ENCODE measurements around the gene NLRP6.
"Not testable (repeated sequence)": the region's sequence is repeated elsewhere in the genome, so short reads cannot be mapped to it uniquely, and the experiment has no call there.

Gene NLRP6

DNA sequence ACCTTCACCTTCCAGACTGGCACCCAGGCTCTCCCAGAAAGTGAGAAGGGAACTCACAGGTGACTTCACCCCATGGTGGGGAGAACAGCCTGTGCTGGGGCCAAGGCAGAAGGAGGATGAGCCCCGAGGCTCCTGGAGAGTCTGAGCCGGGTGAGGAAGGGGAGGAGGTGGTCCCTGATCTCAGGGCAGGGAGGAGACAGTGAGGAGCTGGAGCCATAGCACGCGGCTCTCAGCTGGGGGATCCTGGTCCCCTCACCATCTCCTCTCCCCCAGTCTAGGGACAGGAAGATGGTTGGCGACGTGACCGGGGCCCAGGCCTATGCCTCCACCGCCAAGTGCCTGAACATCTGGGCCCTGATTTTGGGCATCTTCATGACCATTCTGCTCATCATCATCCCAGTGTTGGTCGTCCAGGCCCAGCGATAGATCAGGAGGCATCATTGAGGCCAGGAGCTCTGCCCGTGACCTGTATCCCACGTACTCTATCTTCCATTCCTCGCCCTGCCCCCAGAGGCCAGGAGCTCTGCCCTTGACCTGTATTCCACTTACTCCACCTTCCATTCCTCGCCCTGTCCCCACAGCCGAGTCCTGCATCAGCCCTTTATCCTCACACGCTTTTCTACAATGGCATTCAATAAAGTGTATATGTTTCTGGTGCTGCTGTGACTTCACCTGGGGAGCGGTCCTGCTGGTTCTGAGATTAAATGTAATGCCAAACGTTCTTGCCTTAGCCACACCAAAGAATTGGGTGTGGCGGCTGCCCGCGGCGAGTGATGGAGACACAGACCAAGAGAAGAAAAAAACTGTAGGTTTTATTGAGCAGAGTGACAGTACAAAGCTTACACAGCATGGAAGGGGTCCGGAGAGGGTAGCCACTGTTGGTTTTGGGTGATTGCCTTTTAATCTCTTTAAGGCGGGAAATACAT lies 30.8 kb downstream of the NLRP6 start:
- DNase-seq (ENCODE audit: low read depth), result not testable (repeated sequence)

DNA sequence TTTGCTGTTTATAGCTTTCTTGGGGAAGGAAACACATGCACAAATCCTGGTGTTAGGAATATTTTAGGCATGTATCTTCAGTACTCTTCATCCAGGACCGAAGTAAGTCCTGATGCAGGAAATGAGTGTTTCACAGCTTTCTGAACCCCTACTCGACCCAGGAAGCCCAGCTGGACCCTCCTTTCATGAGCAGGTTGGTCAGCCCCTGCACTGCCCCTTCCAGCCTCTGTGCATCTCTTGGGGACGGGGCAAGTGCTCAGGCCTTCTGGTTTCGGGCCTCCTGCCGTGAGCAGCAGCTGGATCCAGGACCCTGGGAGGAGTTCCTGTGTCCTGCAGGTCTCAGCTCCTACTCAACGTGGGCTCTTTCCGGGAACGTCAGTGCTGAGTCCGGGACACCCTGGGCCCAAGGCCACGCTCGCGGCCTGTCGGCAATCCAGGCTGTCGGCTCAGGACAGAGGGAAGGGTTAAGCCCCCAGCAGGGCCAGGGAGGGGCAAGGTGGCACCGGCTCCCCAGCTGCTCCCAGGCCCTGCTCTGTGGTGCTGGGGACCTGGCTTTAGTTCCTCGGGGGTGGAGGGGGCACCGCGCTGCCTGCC lies 31.9 kb downstream of the NLRP6 start:
- not testable (repeated sequence) for DNase-seq (ENCODE audit: low read depth)

DNA sequence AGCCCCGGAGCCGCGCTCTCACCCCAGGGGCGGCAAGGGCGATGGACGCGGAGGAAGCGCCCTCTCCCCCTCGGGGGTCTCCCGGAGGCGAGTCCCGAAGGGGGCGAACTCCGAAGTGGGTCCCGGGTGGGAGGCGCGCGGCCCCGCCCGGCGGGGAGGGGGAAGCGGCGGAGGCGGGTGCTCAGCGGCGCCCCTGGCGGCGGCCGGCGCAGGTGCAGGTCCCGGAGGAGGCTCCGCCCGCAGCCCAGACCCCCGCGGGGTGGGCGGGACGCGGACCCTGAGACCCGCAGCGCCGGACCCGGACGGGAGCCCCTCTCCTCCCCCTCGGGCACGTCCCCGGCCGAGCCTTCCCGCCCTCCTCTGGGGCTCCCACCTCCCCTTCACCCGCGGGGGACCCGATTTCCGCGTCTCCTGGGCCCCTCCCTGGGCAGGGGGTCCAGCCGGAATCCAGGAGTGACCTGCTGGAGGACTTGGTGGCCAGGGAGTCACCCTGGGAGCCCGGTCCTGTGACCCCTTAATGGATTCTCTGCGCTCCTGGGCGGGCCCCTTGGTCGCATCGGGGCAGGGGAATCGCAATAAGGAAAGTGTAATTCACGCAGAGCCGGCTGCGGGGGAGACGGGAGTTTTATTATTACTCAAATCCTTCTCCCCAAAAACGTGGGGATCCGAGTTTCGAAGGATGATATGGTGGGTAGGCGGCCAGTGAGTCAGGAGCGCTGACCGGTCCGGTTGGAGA lies 33.0 kb downstream of the NLRP6 start:
- DNase-seq (ENCODE audit: low read depth), result not testable (repeated sequence)

DNA sequence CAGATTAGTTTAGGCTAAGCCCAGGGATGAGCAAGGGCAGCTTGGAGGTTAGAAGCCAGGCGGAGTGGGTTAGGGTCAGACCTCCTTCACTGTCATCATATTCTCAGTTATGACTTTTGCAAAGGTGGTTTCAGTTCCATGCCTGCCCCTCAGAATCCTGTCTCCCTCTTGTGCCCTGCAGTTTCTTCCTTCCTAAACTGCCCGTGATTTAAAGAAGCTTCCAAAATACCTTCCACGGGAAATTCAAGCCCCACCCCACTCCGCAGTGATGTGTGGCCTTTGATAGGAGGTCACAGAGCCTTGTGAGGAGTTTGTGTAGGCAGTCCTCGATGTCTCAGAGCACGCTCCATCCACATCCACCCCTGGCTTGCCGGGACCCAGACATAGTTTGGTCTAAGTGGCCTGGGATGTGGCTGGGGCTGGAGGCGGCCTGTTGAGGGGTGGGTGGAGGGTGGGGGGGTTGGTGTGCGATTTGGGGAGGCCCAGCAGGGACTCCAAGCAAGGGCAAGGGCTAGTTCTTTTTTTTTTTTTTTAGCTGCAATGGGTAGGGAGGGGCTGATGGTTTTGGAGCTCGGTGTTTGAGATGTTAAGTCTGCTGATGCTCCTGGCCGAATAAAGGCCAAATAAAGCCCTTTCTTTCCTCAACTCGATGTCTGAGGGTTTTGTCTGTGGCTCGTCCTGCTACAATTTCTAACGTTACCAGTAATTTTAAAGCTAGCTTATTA lies 34.0 kb downstream of the NLRP6 start:
- DNase-seq (ENCODE audit: low read depth), result no peak

DNA sequence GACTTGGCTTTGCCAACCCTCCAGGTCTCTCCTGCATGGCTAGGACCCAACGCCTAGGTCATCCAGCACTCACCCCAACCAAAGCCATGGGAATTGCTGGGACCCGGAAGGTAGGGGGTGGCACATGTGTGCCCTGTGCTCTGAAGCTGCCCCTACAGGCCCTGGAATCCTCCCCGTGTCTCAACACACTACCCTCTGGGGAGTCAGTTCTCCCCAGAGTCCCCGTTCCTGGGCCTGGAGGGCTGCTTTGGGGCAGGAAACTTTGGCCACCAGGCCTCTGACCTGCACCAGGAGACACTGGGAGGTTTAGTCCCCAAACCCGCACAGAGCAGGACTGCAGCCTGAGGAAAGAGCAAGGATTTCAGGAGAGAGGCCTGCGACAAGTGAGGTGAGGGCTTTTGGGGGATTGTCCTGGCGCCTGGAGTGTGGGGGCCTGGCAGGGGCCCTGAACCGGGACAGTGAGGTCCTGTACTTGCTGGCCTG lies 35.1 kb downstream of the NLRP6 start:
- DNase-seq (ENCODE audit: low read depth), result no peak

DNA sequence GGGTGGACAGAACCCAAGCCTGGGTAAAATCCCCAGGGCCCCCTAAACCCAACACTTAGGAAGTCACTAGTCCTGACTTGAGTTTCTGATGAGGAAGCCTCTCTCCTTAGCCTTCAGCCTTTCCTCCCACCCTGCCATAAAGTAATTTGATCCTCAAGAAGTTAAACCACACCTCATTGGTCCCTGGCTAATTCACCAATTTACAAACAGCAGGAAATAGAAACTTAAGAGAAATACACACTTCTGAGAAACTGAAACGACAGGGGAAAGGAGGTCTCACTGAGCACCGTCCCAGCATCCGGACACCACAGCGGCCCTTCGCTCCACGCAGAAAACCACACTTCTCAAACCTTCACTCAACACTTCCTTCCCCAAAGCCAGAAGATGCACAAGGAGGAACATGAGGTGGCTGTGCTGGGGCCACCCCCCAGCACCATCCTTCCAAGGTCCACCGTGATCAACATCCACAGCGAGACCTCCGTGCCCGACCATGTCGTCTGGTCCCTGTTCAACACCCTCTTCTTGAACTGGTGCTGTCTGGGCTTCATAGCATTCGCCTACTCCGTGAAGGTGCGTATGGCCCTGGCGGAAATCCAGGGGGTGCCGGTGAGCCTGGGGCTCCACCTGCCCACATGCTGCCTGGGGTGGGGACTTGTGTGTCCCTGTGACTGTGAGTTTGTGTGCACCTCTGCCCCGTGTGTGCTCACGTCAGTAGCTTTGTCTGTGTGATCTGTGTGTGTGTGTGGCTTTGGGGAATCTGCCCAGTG lies 35.8 kb downstream of the NLRP6 start, which contains the start of gene IFITM1:
IFITM1 (plus strand) TSS at position 254 of the 767 bp plus-strand sequence; CDS start at position 385, 131 bp downstream.
- no peak for DNase-seq (ENCODE audit: low read depth)

DNA sequence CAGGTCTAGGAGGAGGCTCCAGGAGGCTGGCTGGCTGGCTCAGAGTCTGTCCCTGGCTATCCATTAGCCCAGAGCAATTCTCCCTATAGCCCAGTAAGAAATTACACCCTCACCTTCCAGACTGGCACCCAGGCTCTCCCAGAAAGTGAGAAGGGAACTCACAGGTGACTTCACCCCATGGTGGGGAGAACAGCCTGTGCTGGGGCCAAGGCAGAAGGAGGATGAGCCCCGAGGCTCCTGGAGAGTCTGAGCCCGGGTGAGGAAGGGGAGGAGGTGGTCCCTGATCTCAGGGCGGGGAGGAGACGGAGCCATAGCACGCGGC lies 36.3 kb downstream of the NLRP6 start:
- DNase-seq (ENCODE audit: low read depth), result not testable (repeated sequence)

DNA sequence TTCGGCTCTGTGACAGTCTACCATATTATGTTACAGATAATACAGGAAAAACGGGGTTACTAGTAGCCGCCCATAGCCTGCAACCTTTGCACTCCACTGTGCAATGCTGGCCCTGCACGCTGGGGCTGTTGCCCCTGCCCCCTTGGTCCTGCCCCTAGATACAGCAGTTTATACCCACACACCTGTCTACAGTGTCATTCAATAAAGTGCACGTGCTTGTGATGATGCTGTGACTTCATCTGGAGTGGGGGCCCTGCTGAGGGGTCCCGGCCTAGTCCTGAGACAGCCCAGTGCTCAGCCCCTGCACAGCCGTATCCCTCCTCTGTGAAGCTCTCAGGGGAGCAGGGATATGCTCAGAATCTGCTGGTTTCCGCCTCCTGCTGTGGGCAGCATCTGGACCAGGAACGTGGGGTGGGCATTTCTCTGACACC lies 36.9 kb downstream of the NLRP6 start:
- DNase-seq (ENCODE audit: low read depth), result no peak

DNA sequence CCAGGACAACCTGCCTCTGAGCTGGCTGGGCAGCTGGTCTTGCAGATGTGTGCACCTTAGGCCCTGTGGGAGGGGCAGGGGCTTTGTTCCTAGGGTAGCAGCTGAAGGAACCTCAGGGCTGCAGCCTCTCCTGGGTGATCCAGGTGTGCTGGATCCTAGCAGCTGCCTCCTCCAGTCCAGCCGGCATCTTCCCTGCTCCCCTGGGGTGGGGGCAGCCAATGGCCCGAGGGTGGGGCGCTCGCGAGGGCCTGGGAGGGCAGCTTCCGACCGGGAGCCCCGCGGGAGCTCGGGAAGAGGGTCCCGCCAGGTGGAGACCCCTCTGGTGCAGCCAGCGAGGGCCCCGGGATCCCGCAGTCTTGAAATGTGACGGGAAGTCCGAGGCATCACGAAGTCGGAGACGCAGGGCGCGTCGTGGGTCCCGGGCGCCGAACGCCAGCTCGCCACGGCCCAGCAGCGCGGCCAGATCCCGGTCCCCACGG lies 37.3 kb downstream of the NLRP6 start:
- no peak for DNase-seq (ENCODE audit: low read depth)

DNA sequence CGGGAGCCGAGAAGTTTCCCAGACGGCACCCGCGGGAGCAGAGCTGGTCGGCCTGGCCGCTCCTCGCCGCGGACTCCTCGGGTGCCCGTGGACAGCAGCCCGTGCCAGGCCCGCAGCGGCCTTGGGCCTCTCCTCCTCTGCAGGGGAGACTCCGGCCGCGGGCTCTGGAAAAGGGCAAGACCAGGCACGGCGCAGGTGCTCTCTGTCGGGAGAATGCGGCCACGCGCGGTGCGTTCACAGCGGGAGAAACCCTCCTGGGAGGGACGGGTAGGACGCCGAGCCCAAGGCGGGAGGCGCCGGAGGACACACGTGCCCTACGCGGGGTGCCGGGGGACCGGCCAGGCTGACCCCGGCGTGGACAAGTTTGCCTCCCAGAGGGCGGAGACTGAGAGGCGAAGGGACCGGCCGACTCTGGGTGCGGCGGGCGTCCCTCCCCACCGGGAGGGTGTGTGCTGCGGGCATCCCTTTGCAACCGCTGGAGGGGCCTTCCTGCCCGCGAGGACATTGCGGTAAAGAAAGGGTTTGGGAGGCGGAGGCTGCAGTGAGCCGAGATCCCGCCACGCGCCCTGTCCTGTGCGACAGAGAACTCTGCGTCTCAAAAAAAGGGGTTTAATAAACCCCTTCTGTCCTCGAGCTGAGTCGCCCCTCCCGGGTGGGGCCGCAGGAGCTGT lies 38.0 kb downstream of the NLRP6 start:
- DNase-seq (ENCODE audit: low read depth), result no peak

DNA sequence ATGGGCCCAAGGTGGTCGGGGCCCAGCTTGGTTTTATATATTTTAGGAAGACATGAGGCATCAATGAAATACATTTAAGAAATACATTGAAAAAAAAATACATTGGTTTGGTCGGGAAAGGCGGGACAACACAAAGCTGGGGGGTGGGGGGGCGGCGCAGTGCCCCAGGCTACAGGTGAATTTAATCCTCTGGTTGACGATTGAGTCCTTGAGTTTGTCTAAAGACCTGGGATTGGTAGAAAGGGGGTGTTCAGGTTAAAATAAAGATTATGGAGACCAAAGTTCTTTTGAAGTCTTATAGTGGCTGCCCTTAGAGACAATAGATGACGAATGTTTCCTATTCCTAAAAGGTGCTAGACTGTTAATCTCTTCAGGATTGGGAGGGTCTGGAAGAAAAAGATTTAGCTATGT lies 38.7 kb downstream of the NLRP6 start:
- DNase-seq (ENCODE audit: low read depth), result no peak

DNA sequence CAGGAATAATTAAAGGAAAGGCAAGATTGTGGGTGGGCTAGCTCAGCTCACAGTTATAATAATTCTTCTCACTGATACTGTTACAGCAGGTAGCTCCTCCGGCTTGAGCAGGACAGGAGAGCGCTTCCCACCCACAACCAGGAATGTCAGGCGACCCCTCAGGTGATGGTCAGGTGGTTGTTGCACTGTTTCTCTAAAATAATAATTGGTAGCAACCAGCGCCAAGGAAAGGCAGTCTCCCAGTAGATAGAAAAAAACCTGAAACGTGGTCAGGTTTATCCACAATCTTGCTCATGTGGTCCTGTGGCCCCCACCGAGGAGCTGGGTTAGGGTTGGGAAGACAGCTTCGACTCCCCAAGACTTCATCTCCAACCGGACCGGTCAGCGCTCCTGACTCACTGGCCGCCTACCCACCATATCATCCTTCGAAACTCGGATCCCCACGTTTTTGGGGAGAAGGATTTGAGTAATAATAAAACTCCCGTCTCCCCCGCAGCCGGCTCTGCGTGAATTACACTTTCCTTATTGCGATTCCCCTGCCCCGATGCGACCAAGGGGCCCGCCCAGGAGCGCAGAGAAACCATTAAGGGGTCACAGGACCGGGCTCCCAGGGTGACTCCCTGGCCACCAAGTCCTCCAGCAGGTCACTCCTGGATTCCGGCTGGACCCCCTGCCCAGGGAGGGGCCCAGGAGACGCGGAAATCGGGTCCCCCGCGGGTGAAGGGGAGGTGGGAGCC lies 39.6 kb downstream of the NLRP6 start:
- DNase-seq (ENCODE audit: low read depth), result not testable (repeated sequence)

DNA sequence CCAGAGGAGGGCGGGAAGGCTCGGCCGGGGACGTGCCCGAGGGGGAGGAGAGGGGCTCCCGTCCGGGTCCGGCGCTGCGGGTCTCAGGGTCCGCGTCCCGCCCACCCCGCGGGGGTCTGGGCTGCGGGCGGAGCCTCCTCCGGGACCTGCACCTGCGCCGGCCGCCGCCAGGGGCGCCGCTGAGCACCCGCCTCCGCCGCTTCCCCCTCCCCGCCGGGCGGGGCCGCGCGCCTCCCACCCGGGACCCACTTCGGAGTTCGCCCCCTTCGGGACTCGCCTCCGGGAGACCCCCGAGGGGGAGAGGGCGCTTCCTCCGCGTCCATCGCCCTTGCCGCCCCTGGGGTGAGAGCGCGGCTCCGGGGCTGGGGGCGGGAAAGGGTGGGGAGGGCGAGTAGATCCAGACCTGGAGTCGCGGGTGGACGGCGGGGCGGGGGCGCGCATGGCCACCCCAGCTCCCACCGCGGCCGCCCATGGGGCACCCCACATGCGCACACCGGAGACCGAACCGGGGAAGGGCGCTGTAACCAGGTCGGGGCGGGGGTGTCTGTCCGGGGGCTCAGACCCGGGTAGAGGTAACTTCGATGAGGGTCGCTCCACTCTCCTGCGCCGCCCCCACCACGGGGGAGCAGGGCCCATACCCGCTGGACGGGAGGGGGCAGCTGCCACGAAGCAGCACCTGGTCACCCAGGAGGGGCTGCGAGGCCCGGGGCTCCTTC lies 40.4 kb downstream of the NLRP6 start:
- not testable (repeated sequence) for DNase-seq (ENCODE audit: low read depth)

DNA sequence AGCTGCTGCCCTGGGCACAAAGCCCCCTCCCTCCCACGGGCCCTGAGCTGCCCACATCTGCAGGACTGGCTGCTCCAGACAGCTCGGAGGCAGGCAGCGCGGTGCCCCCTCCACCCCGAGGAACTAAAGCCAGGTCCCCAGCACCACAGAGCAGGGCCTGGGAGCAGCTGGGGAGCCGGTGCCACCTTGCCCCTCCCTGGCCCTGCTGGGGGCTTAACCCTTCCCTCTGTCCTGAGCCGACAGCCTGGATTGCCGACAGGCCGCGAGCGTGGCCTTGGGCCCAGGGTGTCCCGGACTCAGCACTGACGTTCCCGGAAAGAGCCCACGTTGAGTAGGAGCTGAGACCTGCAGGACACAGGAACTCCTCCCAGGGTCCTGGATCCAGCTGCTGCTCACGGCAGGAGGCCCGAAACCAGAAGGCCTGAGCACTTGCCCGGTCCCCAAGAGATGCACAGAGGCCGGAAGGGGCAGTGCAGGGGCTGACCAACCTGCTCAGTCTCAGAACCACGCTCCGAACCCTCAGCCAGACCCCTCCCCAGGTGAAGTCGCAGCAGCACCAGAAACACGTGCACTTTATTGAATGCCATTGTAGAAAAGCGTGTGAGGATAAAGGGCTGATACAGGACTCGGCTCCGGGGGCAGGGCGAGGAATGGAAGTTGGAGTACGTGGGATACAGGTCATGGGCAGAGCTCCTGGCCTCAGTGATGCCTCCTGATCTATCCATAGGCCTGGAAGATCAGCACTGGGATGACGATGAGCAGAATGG lies 41.1 kb downstream of the NLRP6 start:
- not testable (repeated sequence) for DNase-seq (ENCODE audit: low read depth)

DNA sequence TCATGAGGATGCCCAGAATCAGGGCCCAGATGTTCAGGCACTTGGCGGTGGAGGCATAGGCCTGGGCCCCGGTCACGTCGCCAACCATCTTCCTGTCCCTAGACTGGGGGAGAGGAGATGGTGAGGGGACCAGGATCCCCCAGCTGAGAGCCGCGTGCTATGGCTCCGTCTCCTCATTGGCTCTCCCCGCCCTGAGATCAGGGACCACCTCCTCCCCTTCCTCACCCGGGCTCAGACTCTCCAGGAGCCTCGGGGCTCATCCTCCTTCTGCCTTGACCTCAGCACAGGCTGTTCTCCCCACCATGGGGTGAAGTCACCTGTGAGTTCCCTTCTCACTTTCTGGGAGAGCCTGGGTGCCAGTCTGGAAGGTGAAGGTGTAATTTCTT lies 41.7 kb downstream of the NLRP6 start:
- DNase-seq (ENCODE audit: low read depth), result not testable (repeated sequence)

DNA sequence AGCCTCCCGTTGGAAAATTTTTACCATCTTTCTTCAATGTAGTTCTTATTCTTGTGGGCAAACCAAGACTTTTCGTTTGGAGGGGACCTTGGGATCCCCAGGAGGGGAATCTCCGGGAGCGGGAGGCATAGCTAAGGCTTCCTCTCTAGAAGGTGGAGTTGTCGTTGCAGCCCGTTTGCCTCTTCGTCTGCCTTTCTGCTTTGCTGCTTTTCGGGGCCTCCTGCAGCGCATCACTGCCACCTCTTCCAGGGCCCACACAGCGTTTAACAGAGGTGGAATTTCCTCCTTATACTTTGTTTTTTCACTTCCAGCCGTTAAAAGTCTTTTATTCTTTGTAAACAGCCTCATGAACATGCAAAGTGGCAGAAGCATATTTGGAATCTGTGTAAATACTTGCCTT lies 45.9 kb downstream of the NLRP6 start:
- no peak for DNase-seq (ENCODE audit: low read depth)

DNA sequence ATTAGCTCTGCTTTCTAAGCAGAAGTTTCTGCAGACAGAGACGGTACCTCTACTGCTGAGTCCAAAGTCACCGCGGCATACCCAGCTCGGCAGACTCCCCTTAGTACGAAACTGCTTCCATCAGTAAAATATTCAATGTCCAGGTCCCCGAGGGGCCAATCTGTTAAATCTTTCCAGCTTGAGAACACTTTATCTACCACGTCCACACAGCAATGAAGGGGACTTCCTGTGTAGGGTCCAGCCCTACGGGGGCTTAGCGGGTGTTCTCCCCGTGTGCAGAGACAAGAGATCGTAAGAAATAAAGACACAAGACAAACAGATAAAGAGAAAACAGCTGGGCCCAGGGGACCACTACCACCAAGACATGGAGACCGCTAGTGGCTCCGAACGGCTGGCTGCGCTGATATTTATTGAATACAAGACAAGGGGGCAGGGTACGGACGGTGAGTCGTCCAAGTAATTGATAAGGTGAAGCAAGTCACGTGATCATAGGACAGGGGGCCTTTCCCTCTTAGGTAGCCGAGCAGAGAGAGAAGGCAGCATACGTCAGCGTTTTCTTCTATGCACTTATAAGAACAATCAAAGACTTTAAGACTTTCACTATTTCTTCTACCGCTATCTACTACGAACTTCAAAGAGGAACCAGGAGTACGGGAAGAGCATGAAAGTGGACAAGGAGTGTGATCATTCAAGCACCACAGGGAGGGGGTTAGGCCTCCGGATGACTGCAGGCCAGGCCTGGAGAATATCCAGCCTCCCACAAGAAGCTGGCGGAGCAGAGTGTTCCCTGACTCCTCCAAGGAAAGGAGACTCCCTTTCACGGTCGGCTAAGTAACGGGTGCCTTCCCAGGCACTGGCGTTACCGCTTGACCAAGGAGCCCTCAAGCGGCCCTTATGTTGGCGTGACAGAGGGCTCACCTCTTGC lies 46.6 kb downstream of the NLRP6 start:
- DNase-seq (ENCODE audit: low read depth), result not testable (repeated sequence)
